OCI-LY7 (cell line): Measurements from ENCODE around the gene ATG2A.
A peak's percentile ranks its signal among the peaks of the same experiment; 100 is the strongest.

ENCODE experiments used
- EZH2phosphoT487 ChIP-seq: fragments of 200-600 bp; sonication (generic); IDR thresholded peaks from 2 replicates; pipeline ENCODE4 v1.6.1; 2018; ENCODE audit warnings: low read depth, borderline replicate concordance, mild to moderate bottlenecking, mixed run types, antibody characterized with exemption, low read length, moderate library complexity, mixed read lengths
- TF ChIP-seq, protein P1 (sequence below): fragments of 200-600 bp; sonication (generic); conservative IDR thresholded peaks from 2 replicates; pipeline ENCODE4 v1.5.1; 2014; ENCODE audit warnings: mild to moderate bottlenecking, antibody characterized with exemption, low read length, moderate library complexity, mixed read lengths

DNA sequence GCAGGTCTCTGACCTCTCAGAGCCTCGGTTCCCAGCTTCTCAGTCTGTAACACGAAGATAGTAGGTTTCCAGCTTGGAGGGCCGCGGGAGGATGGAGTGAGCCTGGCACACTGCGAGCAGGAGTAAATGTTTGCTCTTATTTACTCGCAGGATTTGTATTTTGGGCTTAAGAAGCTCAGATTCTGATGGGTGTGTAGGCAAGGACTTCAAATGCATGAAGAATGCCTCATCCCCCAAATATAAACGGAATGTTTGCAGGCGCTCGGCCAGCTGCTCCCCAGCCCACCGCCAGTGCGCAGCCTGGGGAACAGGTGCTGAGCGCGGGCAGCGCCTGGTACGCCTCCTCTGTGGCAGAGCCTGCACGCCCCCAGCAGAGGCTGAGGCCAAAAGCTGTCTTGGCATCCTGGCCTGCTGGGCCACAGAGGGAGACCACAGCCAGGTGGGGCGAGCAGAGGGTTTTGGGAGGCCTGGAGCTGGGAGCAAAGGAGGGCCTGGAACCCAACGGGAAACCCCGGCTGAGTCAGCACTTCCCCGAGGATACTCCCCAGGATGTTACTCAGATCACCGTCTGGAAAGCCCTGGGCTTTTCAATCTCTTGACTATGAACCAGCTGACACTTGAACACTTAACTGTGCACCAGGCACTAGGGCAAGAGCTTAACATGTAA lies 48.0 kb downstream of the ATG2A start:
- TF ChIP-seq, protein P1, sequence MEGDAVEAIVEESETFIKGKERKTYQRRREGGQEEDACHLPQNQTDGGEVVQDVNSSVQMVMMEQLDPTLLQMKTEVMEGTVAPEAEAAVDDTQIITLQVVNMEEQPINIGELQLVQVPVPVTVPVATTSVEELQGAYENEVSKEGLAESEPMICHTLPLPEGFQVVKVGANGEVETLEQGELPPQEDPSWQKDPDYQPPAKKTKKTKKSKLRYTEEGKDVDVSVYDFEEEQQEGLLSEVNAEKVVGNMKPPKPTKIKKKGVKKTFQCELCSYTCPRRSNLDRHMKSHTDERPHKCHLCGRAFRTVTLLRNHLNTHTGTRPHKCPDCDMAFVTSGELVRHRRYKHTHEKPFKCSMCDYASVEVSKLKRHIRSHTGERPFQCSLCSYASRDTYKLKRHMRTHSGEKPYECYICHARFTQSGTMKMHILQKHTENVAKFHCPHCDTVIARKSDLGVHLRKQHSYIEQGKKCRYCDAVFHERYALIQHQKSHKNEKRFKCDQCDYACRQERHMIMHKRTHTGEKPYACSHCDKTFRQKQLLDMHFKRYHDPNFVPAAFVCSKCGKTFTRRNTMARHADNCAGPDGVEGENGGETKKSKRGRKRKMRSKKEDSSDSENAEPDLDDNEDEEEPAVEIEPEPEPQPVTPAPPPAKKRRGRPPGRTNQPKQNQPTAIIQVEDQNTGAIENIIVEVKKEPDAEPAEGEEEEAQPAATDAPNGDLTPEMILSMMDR = 0 out of 2 replicates have a peak, but pooled peaks have one; percentile 21
- TF ChIP-seq EZH2phosphoT487 = no peak
